Pons (tissue), 1 donor: ENCODE results near the gene PIGW.
"Not testable (repeated sequence)": the region's sequence is repeated elsewhere in the genome, so short reads cannot be mapped to it uniquely, and the experiment has no call there.

Experiments used
- DNase-seq: peaks from one replicate; pipeline ENCODE4 v3.0.0-alpha.2; 2016; ENCODE audit warnings: low spot score

The PIGW gene

GRCh38 chr17:36534840-36535668 lies at the start of gene PIGW, which contains the start of gene MYO19:
PIGW (plus strand) TSS chr17:36534987; CDS start chr17:36537102, 2,115 bp downstream.
MYO19 (minus strand) TSS chr17:36534868; CDS start chr17:36532538, 2,330 bp downstream.
- peak; percentile 80 for DNase-seq

- DNase-seq = no peak
Observed at GRCh38 chr17:36485027-36485426, 49.8 kb upstream of the PIGW start.

GRCh38 chr17:36485805-36486203 lies 49.0 kb upstream of the PIGW start:
- DNase-seq = no peak

GRCh38 chr17:36486204-36487194 lies 48.3 kb upstream of the PIGW start, which contains the start of gene ZNHIT3:
ZNHIT3 (plus strand) TSS chr17:36486681; CDS start chr17:36486700, 19 bp downstream.
- peak; percentile 95 for DNase-seq

GRCh38 chr17:36493956-36494355 lies 40.8 kb upstream of the PIGW start:
- no peak for DNase-seq

- DNase-seq = no peak
Observed at GRCh38 chr17:36494674-36495073, 40.1 kb upstream of the PIGW start.

- no peak for DNase-seq
Observed at GRCh38 chr17:36495076-36495578, 39.7 kb upstream of the PIGW start.

GRCh38 chr17:36496018-36496789 lies 38.6 kb upstream of the PIGW start:
- DNase-seq = peak; percentile 87

GRCh38 chr17:36498155-36498554 lies 36.6 kb upstream of the PIGW start:
- no peak for DNase-seq

GRCh38 chr17:36498560-36499300 lies 36.1 kb upstream of the PIGW start:
- no peak for DNase-seq

- DNase-seq = no peak
Observed at GRCh38 chr17:36500745-36501225, 34.0 kb upstream of the PIGW start.

GRCh38 chr17:36501351-36501750 lies 33.4 kb upstream of the PIGW start:
- DNase-seq = no peak

- DNase-seq = no peak
Observed at GRCh38 chr17:36501963-36502362, 32.8 kb upstream of the PIGW start.

- DNase-seq = no peak
Observed at GRCh38 chr17:36503456-36504155, 31.2 kb upstream of the PIGW start.

GRCh38 chr17:36504156-36504545 lies 30.6 kb upstream of the PIGW start:
- DNase-seq = no peak

GRCh38 chr17:36505171-36505570 lies 29.6 kb upstream of the PIGW start:
- DNase-seq = no peak

- no peak for DNase-seq
Observed at GRCh38 chr17:36506249-36506826, 28.4 kb upstream of the PIGW start.

- no peak for DNase-seq
Observed at GRCh38 chr17:36506831-36507230, 28.0 kb upstream of the PIGW start.

- DNase-seq = no peak
Observed at GRCh38 chr17:36507266-36507665, 27.5 kb upstream of the PIGW start.

- not testable (repeated sequence) for DNase-seq
Observed at GRCh38 chr17:36508439-36508838, 26.3 kb upstream of the PIGW start.
